CD14-positive monocyte (primary cell): ENCODE measurements around the gene GARNL3. TPM values are rescaled to one million over a fixed set of nuclear protein-coding genes. Genes with fewer than 3 reads are reported as not detected.

Experiments
- DNase-seq, 3 donors: peaks; one replicate each; pipeline ENCODE4 v3.0.0-alpha.2; 2011 to 2022
- H2AFZ ChIP-seq: 2 replicates; pipeline ENCODE4 v1.6.0; 2012; ENCODE audit warnings: mild to moderate bottlenecking, low read depth, low read length, inconsistent platforms; ENCODE audit not compliant: insufficient read depth, poor library complexity, severe bottlenecking
- H3K27ac ChIP-seq, 2 donors: 1 replicate in 1 of 2; 2 replicates in 1 of 2; pipeline ENCODE4 v1.5.1; 2012 to 2013; ENCODE audit warnings: low read length in 2 of 2, control low read depth in 1 of 2, inconsistent platforms in 1 of 2, low read depth in 1 of 2, mild to moderate bottlenecking in 1 of 2
- H3K27me3 ChIP-seq, 2 donors: one replicate each; pipeline versions ENCODE4 v1.6.0 to v1.6.1; 2011 to 2013; ENCODE audit warnings: low read length in 2 of 2; ENCODE audit not compliant: control insufficient read depth in 2 of 2, insufficient read depth in 2 of 2
- H3K36me3 ChIP-seq, 2 donors: replicated peaks in 1 of 2; 1 replicate in 1 of 2; 2 replicates in 1 of 2; pipeline versions ENCODE4 v1.5.1 to v1.6.1; 2012 to 2013; ENCODE audit warnings: low read length in 2 of 2, control low read depth in 1 of 2, inconsistent platforms in 1 of 2, mild to moderate bottlenecking in 1 of 2; ENCODE audit not compliant: insufficient read depth in 2 of 2, control insufficient read depth in 1 of 2
- H3K4me1 ChIP-seq, 2 donors: 1 replicate in 1 of 2; 2 replicates in 1 of 2; pipeline versions ENCODE4 v1.5.1 to v1.6.1; 2012 to 2013; ENCODE audit warnings: low read length in 2 of 2, control low read depth in 1 of 2, inconsistent platforms in 1 of 2, mild to moderate bottlenecking in 1 of 2, moderate library complexity in 1 of 2; ENCODE audit not compliant: insufficient read depth in 2 of 2, control insufficient read depth in 1 of 2
- H3K4me2 ChIP-seq: replicated peaks from 2 replicates; pipeline ENCODE3; 2012; ENCODE audit warnings: low read length, moderate library complexity, mild to moderate bottlenecking; ENCODE audit not compliant: poor library complexity, severe bottlenecking; ENCODE audit errors: extremely low read depth
- H3K4me3 ChIP-seq, 3 experiments: fragments of 200-600 bp in 1 of 3; sonication (generic) in 1 of 3; replicated peaks in 1 of 3; 1 replicate in 2 of 3; 2 replicates in 1 of 3; pipeline ENCODE4 v1.5.1; 2011 to 2013; ENCODE audit warnings: low read length in 3 of 3, mild to moderate bottlenecking in 3 of 3, control low read depth in 2 of 3, low read depth in 2 of 3, inconsistent platforms in 1 of 3, moderate library complexity in 1 of 3
- H3K79me2 ChIP-seq: 2 replicates; pipeline ENCODE4 v1.6.0; 2012; ENCODE audit warnings: mild to moderate bottlenecking, control low read depth, inconsistent platforms, low read length, moderate library complexity; ENCODE audit not compliant: insufficient read depth
- H3K9ac ChIP-seq: 2 replicates; pipeline ENCODE4 v1.6.0; 2017; ENCODE audit warnings: low read length, mild to moderate bottlenecking; ENCODE audit not compliant: insufficient read depth, poor library complexity, severe bottlenecking
- H3K9me3 ChIP-seq, 2 donors: replicated peaks in 1 of 2; 1 replicate in 1 of 2; 2 replicates in 1 of 2; pipeline versions ENCODE4 v1.5.1 to v1.6.1; 2012 to 2013; ENCODE audit warnings: low read length in 2 of 2, control low read depth in 1 of 2; ENCODE audit not compliant: control insufficient read depth in 1 of 2, insufficient read depth in 1 of 2
- H4K20me1 ChIP-seq: 2 replicates; pipeline ENCODE4 v1.6.0; 2012; ENCODE audit warnings: mild to moderate bottlenecking, low read length, control low read depth, moderate library complexity; ENCODE audit not compliant: insufficient read depth
- H3K27ac Mint-ChIP-seq, 7 donors: one replicate each; pipeline ENCODE4 v1.8.0; 2020; ENCODE audit warnings: mild to moderate bottlenecking in 7 of 7, mixed read lengths in 7 of 7, moderate library complexity in 6 of 7, inconsistent platforms in 2 of 7
- H3K27me3 Mint-ChIP-seq, 3 donors: one replicate each; pipeline ENCODE4 v1.8.0; 2021 to 2022; ENCODE audit warnings: low read depth in 3 of 3, mild to moderate bottlenecking in 3 of 3, mixed read lengths in 3 of 3, moderate library complexity in 3 of 3, inconsistent platforms in 1 of 3
- H3K36me3 Mint-ChIP-seq, 2 donors: one replicate each; pipeline ENCODE4 v1.8.0; 2020; ENCODE audit warnings: mixed read lengths in 2 of 2, inconsistent platforms in 1 of 2, mild to moderate bottlenecking in 1 of 2
- H3K4me1 Mint-ChIP-seq: one replicate; pipeline ENCODE4 v1.8.0; 2020; ENCODE audit warnings: mild to moderate bottlenecking, mixed read lengths
- H3K4me3 Mint-ChIP-seq, 2 donors: one replicate each; pipeline ENCODE4 v1.8.0; 2020; ENCODE audit warnings: mild to moderate bottlenecking in 2 of 2, mixed read lengths in 2 of 2, moderate library complexity in 1 of 2
- H3K9me3 Mint-ChIP-seq, 7 donors: one replicate each; pipeline ENCODE4 v1.8.0; 2020 to 2022; ENCODE audit warnings: mixed read lengths in 7 of 7, mild to moderate bottlenecking in 6 of 7, moderate library complexity in 6 of 7, inconsistent platforms in 2 of 7
- WGBS: methylation state at CpG from one replicate; pipeline ENCODE4 v1.1.5; 2013; ENCODE audit warnings: missing lambda C conversion rate; ENCODE audit not compliant: insufficient coverage; 5-methylcytosine and 5-hydroxymethylcytosine counted together
- intact Hi-C, 2 donors: fragments of 100-400 bp; cut with micrococcal nuclease; formaldehyde crosslinking; loops; one replicate each; pipeline versions ENCODE4 v1.15.0 to v1.15.1; 2023
- polyA plus RNA-seq, 3 donors: library from polyadenylated mRNA; depleted of rRNA in 1 of 3; unstranded in 2 of 3; stranded (reverse) in 1 of 3; fragments of 300-500 nt in 2 of 3; fragments of >200 nt in 1 of 3; fragmentation: Illumina TruSeq in 2 of 3; gene quantifications; 1 replicate in 2 of 3; 2 replicates in 1 of 3; pipeline ENCODE4 v1.2.3, GENCODE V29; 2012 to 2021
- TF ChIP-seq, protein P1 (sequence below): fragments of 200-600 bp; IDR thresholded peaks from one replicate; pipeline ENCODE4 v1.8.0; 2022; ENCODE audit warnings: antibody characterized with exemption, mild to moderate bottlenecking

Gene GARNL3
- polyA plus RNA-seq, 3 donors, result 0.39 to 1.5 (median 0.94) TPM

DNA sequence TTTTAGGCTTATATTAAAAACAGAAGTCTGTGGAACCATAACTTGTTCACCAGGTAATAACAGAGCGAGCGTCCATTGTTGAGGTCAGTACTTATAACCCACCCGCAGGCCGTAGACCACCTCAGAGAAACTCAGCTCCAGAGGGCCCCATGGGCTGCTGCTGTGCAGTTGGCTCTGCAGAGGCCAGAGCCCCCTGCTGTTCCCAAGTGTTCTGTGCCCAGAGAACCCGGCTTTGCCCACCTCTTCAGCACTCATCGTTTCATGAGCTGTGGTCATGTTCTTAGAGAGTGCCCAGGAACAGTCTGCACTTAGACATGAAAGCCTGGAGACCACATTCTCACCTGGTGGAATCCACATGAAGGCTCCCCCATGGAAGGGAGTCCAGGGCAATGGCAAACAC lies 82.0 kb downstream of the GARNL3 start:
- H3K27me3 Mint-ChIP-seq, result peaks cover 0 to 2% (median 1%) of the 10 kb centered on the region in 3 donors
- intact Hi-C loops, result no loop called here
- H3K27ac Mint-ChIP-seq, result no peak overlapping the region

GRCh38 chr9:127347831-127348776 lies 83.5 kb downstream of the GARNL3 start:
- Histone ChIP-seq H3K79me2 (no peaks in the 10 kb centered on the region), H3K9me3 (no peaks in the 10 kb centered on the region), H3K36me3 (no peaks in the 10 kb centered on the region), H3K4me3 (no peak overlapping the region), H3K27me3 (no peaks in the 10 kb centered on the region), H3K4me1 (no peaks in the 10 kb centered on the region), H3K9ac (no peak overlapping the region), H2AFZ (no peak overlapping the region), H3K4me2 (no peak overlapping the region), H3K27ac (no peak overlapping the region), H4K20me1 (no peaks in the 10 kb centered on the region)
- Mint-ChIP-seq H3K9me3 (no peaks in the 10 kb centered on the region), H3K4me3 (no peak overlapping the region), H3K27me3 (peaks cover 0 to 2% (median 1%) of the 10 kb centered on the region in 3 donors), H3K4me1 (no peaks in the 10 kb centered on the region), H3K27ac (no peak overlapping the region), H3K36me3 (no peaks in the 10 kb centered on the region)
- no CpG with 5 or more reads among the region's 8 CpGs for WGBS
- TF ChIP-seq, protein P1, sequence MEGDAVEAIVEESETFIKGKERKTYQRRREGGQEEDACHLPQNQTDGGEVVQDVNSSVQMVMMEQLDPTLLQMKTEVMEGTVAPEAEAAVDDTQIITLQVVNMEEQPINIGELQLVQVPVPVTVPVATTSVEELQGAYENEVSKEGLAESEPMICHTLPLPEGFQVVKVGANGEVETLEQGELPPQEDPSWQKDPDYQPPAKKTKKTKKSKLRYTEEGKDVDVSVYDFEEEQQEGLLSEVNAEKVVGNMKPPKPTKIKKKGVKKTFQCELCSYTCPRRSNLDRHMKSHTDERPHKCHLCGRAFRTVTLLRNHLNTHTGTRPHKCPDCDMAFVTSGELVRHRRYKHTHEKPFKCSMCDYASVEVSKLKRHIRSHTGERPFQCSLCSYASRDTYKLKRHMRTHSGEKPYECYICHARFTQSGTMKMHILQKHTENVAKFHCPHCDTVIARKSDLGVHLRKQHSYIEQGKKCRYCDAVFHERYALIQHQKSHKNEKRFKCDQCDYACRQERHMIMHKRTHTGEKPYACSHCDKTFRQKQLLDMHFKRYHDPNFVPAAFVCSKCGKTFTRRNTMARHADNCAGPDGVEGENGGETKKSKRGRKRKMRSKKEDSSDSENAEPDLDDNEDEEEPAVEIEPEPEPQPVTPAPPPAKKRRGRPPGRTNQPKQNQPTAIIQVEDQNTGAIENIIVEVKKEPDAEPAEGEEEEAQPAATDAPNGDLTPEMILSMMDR, result no peak
- intact Hi-C loops, result no loop called here
- DNase-seq, result no peak

More for the DNA sequence above, 82.0 kb downstream of the GARNL3 start:
- TF ChIP-seq, protein P1, result no peak
- H3K4me1 ChIP-seq, result no peaks in the 10 kb centered on the region
- H2AFZ ChIP-seq, result no peak overlapping the region
- no peak overlapping the region for H3K4me3 ChIP-seq
- no peak overlapping the region for H3K9ac ChIP-seq
- H4K20me1 ChIP-seq, result no peaks in the 10 kb centered on the region
- 86% methylated on average over 6 of the region's 6 CpGs for WGBS
- H3K27me3 ChIP-seq, result no peaks in the 10 kb centered on the region
- Mint-ChIP-seq H3K4me1 (no peaks in the 10 kb centered on the region), H3K4me3 (no peak overlapping the region), H3K36me3 (no peaks in the 10 kb centered on the region), H3K9me3 (no peaks in the 10 kb centered on the region)
- DNase-seq, result no peak
- H3K79me2 ChIP-seq, result no peaks in the 10 kb centered on the region
- H3K9me3 ChIP-seq, result no peaks in the 10 kb centered on the region
- H3K4me2 ChIP-seq, result no peak overlapping the region
- H3K27ac ChIP-seq, result no peak overlapping the region
- no peaks in the 10 kb centered on the region for H3K36me3 ChIP-seq
